Effector CD8-positive, alpha-beta T cell (primary cell): Measurements from ENCODE around the gene ARPC1A.
"Not testable (repeated sequence)": the region's sequence is repeated elsewhere in the genome, so short reads cannot be mapped to it uniquely, and the experiment has no call there.

ENCODE experiments used
- DNase-seq: peaks from one replicate; lab custom pipeline; 2025; lab: John Stamatoyannopoulos, UW

Gene ARPC1A

DNA sequence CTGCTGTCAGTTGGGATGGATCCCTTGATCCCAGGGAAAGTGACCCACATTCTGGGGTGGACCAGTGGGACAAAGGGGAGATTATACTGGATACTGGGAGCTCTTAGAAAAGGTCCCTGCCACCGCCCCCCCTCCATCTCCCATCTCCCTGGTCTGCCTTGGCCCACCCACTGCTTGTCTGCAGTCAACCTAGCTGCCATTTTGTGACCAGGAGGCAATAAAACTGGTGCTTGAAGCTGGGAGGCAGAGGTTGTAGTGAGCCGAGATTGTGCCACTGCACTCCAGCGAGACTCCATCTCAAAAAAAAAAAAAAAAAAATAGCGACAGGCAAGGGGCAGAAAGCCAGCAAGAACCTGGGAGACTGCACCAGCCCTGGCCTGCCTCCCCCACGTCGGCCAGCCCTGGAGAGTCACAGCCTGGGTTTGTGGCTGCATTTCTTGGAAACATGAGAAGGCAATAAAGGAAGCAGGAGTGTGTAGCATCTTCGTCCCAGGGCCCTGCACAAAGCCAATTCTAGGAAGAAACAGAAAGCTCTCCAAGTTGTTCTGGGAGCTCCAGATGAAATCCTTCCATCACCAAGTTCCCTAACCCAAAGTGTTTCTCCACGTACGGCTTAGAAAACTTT, 44.2 kb downstream of the ARPC1A start:
- DNase-seq = no peak

DNA sequence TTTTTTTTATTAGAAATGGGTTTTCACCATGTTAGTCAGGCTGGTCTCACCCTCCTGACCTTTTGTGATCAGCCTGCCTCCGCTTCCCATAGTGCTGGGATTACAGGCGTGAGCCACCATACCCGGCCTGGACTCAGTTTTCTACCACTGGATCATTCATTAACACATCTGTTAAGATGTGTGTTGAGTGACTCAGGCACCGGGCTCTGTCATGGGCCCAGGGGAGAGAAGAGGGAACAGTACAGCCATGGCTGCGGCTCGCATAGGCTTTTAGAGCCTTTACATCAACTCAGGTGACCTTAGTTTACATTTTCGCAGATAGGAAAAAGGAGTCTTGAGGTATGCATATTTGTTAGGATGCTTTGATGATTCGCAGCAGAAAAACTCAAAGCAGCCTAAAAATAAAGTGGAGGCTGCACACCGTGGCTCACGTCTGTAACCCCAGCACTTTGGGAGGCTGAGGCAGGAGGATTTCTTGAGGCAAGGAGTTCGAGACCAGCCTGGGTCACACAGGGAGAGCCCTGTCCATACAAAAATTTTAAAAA, 45.8 kb downstream of the ARPC1A start:
- DNase-seq = no peak

DNA sequence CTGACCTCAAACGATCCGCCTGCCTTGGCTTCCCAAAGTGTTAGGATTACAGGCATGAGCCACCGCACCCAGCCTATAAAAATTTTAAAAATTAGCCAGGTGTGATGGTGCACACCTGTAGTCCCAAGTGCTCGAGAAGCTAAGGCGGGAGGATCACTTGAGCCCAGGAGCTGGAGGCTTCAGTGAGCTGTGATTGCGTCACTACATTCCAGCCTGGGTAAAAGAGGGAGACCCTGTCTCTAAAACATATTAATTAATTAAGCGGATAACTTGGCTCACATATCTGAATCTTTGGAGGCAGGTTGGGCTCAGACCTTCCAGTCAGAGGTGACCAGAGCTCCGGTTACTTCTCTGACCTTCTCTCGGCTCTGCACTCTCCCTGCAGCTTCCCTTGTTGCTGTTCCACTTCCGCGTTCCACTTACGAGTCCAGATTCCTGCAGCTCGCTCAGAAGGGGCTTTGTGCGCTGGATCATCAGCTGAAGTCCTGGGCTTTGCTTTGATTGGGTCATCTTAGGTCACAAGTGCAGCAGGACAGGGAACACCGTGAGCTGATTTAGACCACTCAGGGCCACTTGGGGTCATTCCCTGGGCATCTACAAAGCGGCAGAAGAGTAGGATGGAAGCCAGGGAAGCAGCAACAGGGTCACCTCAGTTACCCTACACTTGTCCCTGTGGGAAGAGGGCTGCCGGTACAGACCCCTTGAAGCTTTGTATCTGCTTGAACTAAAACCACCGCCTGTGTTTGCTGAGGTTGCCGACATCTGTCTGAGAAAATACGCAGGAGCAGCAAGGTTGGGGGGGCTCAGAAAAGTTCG, 46.8 kb downstream of the ARPC1A start:
- peak; percentile 22 for DNase-seq

DNA sequence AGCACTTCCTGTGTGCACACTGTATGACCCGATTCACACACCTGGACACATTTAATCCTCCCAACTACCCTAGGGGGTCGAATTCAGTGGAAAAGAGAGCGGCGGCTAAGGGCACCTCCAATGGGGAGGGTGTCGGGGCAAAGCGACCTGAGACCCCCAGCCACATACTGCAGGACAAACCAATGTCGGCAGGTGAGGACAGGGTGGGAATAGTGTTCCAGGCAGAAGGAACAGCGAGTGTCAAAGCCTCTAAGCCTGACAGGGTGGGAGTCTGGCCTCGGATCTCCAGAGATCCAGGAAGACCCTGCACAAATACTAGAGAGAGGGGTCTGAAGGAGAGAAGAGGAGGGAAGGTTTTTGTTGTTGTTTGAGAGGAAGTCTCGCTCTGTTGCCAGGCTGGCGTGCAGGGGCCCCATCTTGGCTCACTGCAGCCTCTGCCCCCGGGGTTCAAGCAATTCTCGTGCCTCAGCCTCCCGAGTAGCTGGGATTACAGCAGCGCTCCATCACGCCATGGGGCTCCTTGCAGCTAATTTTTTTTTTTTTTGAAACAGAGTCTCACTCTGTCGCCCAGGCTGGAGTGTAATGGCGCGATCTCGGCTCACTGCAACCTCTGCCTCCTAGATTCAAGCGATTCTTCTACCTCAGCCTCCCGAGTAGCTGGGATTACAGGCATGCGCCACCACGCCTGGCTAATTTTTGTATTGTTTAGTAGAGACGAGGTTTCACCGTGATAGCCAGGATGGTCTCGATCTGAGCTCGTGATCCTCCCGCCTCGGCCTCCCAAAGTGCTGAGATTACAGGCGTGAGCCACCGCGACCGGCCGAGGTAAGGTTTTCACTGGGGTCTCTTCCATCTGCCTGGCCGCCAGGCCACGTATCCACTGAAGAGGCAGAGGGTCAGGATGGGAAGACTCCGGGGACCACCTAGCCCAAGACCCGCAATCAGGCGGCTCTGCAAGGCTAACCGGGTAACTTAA, 47.7 kb downstream of the ARPC1A start:
- no peak for DNase-seq

DNA sequence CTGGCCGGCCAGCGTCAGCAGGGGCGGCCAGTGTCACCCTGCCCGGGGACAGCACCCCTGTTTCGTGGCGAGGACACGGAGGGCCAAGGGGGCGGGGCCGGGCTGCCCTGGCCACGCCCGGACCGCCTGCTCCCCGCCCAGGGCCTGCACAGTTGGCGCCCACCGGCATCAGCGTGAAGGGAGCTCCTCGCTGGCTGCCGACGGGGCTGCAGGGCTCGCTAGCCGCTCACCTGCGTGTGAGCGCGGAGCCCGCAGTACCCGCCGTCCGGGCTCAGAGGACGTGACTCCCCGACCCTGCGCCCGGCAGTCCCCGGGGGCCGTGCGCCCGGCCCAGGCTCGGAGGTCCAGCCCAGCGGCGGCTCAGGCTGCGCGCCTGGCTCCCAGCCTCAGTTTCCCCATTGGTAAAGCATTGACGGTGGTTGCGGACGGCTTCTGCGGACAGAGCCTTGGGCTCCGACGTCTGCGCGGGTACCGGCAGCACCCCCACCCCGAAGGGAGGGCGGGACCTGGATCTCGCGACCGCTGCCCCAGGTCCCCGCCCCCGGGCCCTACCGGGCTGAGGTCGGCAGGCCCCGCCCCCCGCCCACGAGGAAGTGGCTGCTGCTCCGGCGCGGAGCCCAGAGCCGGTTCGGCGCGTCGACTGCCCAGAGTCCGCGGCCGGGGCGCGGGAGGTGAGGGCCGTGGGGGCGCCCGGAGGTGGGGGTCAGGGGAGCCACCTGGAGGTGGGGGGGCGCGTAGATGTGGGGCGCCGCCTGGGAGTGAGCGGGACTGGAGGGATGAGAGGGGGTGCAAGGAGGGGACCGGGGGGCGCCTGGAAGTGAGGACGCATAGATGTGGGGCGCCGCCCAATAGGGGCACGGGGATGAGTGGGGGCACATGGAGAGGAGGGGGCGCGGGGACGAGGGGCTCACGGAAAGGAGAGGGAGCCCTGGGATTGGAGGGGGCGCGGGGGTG, 48.7 kb downstream of the ARPC1A start, which contains the start of gene ARPC1B:
ARPC1B (plus strand) TSS at position 620 of the 954 bp plus-strand sequence. CDS start 10,985 bp downstream, outside the sequence.
- peak; percentile 75 for DNase-seq

DNA sequence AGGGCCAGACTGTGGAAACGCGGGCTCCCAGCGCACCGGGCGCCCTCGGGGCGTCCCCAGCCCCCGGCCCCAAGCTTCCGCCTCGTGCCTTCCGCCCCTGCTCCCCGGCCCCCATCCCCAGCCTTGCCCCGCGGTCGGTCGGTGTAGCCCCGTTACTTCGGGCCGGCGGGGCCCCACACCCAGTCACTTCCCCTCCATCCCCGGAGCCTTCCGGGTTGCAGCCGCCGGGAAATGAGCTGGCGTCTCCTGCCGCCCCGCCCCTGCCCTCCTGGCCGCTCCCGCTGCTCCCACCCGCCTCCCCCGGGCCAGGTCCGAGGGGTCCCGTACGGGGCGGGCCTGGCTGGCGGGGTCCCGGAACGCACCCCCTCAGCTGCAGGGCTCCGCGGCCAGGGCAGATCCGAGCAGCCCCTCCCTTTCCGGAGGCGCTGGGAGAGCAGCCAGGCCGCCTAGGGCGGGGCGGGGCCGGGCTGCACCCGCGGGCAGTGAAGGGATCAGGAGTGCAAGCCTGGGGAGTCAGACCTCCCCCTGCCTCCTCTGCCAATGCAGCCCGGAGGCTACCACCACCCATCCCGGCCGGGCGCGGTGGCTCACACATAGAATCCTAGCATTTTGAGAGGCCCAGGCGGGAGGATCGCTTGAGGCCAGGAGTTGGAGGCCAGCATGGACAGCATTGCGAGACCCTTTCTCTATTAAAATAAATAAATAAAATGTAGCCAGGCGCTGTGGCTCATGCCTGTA, 49.5 kb downstream of the ARPC1A start:
- DNase-seq = peak; percentile 51

DNA sequence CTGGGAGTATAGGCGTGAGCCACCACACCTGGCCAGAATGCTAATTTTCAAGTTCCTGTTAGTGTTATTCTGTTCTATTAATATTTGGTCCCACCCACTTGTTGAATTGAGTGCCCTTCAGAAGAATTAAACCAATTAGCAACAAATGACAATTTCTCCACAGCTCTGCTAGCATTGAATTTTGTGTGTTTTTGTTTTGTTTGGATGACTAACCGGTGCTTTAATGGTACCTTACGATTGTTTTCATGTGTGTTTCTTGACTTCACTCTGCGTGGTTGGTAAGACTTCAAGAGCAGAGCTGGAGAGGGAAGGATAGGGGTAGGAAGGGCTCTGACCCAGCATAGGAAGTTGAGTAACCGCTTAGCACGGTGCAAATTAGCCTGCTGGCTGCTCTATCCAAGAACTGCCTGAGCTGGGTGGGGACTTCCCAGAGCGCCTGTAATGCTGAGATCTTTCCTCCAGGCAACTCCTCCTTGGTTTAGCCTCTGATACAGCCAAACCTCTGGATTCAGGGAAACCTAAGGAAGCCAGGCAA, 53.4 kb downstream of the ARPC1A start:
- DNase-seq = peak; percentile 42

DNA sequence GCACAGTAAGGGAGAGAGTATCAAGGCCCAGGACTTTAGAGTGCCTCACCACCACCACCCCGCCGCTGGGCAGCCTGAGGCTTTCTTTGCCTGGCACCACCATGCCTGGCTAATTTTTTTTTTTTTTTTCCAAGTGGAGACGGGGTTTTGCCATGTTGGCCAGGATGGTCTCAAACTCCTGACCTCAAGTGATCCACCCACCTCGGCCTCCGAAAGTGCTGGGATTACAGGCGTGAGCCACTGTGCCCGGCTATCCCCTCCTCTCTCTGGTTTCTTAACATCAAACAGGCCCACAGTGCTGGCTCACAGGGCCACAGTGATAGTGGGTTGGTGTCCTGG, 54.0 kb downstream of the ARPC1A start:
- not testable (repeated sequence) for DNase-seq

DNA sequence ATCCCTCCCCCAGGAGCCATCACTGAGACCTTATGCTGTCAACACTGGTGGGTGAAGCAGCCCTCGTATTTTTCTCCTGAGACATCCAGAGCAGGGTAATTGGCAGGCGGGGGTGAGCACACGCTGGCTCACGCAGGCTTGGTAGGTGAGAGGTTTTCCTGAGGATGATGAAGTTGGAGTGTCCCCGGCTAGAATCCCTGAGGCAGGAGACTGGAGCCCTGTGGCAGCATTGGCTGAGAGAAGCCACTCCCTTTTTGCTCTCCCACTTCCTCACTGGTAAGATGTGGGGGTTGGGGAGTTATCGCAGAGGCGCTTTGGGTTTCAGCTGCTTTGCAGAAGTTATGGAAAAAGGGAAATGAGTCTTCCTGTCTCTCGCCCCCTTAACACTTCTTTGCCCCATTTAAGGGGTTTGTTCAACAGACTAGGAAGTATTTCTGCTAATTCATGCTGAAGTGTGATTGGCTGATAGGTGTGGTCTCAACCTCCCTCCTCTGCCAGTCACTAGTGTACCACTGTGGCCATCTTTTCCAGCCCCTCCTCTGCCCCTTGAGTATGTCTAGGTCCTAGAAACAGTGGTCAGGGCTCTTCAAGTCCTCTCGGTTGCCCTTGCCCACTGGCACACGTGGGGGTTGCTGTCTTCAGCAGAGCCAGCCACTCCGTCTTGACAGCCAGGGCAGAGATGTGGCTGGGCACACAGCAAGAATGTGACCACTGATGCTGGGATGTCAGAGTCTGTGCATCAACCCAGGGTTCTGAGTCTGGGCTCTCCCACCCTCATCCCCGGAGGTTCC, 54.5 kb downstream of the ARPC1A start:
- DNase-seq = no peak

DNA sequence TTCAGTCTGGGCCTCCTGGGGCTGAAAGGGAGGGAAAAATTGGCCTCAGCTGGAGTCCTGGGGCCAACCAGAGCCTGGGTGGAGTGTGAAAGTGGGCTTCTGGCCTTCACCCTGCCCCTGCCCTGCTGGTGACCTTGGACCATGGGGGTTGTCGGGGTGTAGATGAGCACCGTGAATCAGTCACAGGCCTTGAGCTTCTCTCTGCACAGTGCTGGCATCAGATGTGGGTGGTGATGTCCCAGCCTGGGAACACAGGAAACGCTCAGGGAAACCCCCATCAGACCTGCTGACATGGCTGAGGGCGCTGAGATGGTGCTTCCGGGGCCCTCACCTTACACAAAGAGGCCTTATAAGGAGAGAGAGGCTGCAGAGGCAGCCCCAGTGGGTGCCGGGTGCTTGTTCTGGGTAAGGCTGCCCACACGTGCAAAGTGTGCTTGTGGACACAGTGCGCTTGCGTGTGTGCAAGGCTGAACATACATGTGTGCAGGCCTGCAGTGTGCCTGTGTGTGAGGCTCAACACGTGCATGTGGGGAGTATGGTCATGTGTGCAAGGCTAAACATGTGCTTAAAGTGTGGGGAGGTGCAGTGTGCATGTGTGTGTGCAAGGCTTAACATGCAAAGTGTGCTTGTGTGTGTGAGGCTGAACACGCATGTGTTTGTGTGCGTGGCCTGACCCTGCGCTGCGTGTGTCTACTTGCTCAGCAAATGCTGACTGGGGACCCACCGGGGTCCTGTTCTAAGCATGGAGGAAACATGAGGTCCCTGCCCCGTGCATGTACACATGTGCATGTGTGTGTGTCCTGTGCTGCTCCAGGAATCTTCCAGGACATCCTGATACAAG, 55.3 kb downstream of the ARPC1A start:
- peak; percentile 86 for DNase-seq

DNA sequence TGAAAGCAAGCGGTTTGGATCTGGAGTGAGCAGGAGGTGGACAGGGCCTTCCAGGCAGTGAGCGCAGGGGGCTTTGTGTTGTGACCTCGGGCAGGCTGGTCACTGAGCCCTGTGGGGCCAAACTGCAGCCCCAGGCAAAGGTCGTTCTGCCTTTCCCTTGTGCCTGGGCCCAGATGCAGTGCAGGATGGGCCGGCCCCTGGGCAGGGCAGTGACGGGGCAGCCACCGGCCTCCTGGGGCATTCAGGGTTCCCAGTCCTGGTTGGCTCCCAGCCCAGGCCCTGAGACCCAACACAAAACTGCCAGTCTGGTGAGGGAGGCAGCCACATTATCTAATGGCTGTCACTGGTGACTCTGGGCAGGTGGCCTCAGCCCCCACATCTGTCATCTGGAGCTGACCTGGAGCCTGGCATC, 56.0 kb downstream of the ARPC1A start:
- no peak for DNase-seq

DNA sequence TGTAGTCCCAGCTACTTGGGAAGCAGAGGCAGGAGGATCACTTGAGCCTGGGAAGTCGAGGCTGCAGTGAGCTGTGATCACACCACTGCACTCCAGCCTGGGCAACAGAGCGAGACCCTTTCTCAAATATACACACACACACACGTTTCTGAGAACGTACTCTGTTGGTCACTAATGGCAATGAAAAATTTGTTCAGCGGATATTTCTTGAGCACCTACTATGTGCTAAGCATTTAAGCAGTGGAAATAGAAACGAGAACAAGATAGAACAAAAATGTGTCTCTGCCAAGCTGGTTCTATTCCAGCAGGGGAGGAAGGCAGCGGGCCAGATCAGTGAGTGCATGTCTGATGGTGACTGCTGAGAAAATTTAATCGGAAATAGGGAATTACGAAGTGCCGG, 57.5 kb downstream of the ARPC1A start:
- DNase-seq = no peak

DNA sequence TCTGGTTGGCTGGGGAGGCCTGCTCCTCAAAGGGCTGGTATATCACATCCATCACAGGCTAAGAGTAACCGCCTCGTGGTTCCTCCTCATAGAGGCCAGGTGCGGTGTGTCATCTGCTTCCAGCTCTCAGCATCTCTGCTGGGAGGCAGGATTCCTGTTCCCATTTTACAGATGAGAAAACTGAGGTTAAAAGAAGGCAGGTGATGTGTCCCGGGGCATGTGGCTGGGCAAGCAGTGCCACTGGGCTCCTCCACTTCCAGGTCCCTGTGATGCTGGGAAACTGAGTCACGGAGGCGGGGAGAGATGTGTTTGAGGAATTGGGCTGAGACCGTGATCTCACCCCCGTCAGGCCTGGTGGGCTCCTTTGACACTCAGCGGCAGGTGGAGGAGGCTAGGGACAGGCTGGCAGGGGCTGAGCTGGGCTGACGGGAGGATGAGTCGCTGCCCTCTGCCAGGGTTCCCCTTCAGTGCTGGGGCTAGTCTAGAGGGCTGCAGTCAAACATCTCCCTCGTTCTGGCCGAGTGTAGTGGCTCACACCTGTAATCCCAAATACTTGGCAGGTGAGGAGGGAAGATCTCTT, 58.2 kb downstream of the ARPC1A start:
- DNase-seq = no peak

DNA sequence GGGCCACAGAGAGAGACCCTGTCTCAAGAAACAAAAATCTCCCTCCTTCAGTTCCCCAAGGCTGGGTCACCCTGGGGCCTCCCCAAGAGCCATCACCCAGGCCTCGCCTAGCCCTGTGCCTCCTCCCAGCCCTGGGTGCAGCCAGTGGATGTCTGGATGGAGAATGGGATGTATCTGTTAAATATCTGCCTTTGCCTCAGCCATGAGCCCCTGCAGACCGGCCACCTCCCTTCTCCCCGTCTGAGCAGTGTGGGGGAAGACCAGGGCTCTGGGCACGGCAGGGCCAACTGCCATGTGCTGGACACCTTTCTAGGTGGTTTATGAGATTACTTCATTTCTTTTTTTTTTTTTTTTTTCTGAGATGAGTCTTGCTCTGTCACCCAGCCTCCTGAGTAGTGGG, 58.8 kb downstream of the ARPC1A start:
- no peak for DNase-seq

DNA sequence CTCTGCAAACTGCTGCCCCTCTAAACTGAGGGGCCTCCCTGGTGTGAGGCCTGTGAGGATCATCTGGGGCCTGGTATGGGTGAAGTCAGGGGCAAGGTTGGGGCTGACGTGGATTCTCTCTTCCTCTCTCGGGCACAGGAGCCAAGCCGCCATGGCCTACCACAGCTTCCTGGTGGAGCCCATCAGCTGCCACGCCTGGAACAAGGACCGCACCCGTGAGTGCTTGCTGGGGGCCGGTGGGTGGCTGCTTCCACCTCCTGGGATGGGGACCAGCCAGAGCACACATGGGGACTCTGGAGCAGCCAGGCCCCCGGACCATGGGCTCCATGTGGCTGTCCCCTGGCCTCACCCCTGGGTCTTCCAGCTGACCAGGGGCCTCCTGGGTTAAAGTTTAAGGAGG, 59.9 kb downstream of the ARPC1A start:
- no peak for DNase-seq

DNA sequence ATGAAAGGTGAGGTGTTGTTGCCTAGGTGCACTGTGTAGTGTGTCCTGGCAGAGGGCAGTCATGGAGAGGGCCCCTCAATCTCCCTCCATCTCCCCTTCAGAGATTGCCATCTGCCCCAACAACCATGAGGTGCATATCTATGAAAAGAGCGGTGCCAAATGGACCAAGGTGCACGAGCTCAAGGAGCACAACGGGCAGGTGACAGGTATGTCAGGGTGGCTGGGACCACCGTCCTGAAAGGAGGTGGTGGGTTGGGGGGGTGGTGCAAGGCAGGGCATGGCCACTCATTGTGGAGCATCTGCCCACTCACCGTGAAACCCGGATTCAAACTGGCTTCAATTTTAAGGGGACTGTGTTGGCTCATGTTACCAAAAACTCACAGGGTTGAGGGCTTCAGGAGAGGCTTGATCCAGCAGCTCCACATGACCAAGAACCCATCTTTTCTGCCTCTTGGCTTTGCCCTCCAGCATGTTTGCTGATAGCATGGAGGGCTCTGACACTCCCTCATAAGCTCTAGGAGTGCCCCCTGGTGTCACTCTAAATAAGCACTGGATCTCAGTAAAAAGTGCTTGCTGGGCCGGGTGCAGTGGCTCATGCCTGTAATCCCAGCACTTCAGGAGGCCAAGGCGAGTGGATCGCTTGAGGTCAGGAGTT, 61.0 kb downstream of the ARPC1A start:
- peak; percentile 20 for DNase-seq

DNA sequence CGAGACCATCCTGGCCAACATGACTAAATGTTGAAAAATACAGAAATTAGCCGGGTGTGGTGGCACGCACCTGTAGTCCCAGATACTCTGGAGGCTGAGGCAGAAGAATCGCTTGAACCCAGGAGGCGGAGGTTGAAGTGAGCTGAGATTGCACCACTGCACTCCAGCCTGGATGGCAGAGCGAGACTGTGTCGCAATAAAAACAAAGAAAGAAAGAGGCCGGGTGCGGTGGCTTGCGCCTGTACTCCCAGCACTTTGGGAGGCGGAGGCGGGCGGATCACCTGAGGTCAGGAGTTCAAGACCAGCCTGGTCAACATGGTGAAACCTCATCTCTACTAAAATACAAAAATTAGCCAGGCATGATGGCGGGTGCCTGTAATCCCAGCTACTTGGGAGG, 61.5 kb downstream of the ARPC1A start:
- DNase-seq = not testable (repeated sequence)
